ENCODE data around the gene OR52B2. TPM values are rescaled to one million over a fixed set of nuclear protein-coding genes. Genes with fewer than 3 reads are reported as not detected.
"Not testable (repeated sequence)": the region's sequence is repeated elsewhere in the genome, so short reads cannot be mapped to it uniquely, and the experiment has no call there.

OR52B2 gene
- total RNA-seq, 2 experiments from 2014 or later, result not detected

GRCh38 chr11:6143737-6144136 is 26.4 kb downstream of the OR52B2 start:
- POLR2A ChIA-PET; H3K36me3 Mint-ChIP-seq (ENCODE audit: low read depth); ATAC-seq; H3K4me1 Mint-ChIP-seq (ENCODE audit: low read depth); H3K9me3 Mint-ChIP-seq (ENCODE audit: insufficient read depth); CTCF ChIA-PET; H3K4me3 Mint-ChIP-seq; H3K27me3 Mint-ChIP-seq (ENCODE audit: low read depth); DNase-seq; H3K27ac Mint-ChIP-seq: not testable (repeated sequence)

- Mint-ChIP-seq H3K27me3 (ENCODE audit: low read depth) (peaks cover 3% of the 10 kb centered on the region), H3K4me1 (ENCODE audit: low read depth) (no peaks in the 10 kb centered on the region), H3K36me3 (ENCODE audit: low read depth) (no peaks in the 10 kb centered on the region), H3K9me3 (ENCODE audit: insufficient read depth) (no peaks in the 10 kb centered on the region), H3K27ac (no peak overlapping the region), H3K4me3 (no peak overlapping the region)
- ChIA-PET CTCF (no interaction called here), POLR2A (no interaction called here)
- ATAC-seq (no peak), DNase-seq (no peak)
Measured at GRCh38 chr11:6142936-6143335, 27.2 kb downstream of the OR52B2 start.

- H3K9me3 Mint-ChIP-seq (ENCODE audit: insufficient read depth); DNase-seq; H3K36me3 Mint-ChIP-seq (ENCODE audit: low read depth); H3K27me3 Mint-ChIP-seq (ENCODE audit: low read depth); H3K27ac Mint-ChIP-seq; POLR2A ChIA-PET; CTCF ChIA-PET; H3K4me1 Mint-ChIP-seq (ENCODE audit: low read depth); H3K4me3 Mint-ChIP-seq; ATAC-seq: not testable (repeated sequence)
Measured at GRCh38 chr11:6135936-6136335, 34.2 kb downstream of the OR52B2 start.

GRCh38 chr11:6132431-6132830 is 37.7 kb downstream of the OR52B2 start:
- Mint-ChIP-seq H3K4me3 (no peak overlapping the region), H3K27ac (no peak overlapping the region), H3K36me3 (ENCODE audit: low read depth) (no peaks in the 10 kb centered on the region), H3K27me3 (ENCODE audit: low read depth) (peaks cover 10% of the 10 kb centered on the region), H3K4me1 (ENCODE audit: low read depth) (no peaks in the 10 kb centered on the region), H3K9me3 (ENCODE audit: insufficient read depth) (no peaks in the 10 kb centered on the region)
- POLR2A ChIA-PET, result no interaction called here
- CTCF ChIA-PET, result no interaction called here
- DNase-seq (no peak), ATAC-seq (no peak)

GRCh38 chr11:6129635-6130034 is 40.5 kb downstream of the OR52B2 start:
- Mint-ChIP-seq H3K9me3 (ENCODE audit: insufficient read depth) (no peaks in the 10 kb centered on the region), H3K27ac (no peak overlapping the region), H3K36me3 (ENCODE audit: low read depth) (no peaks in the 10 kb centered on the region), H3K4me1 (ENCODE audit: low read depth) (no peaks in the 10 kb centered on the region), H3K27me3 (ENCODE audit: low read depth) (peaks cover 4% of the 10 kb centered on the region), H3K4me3 (no peak overlapping the region)
- ATAC-seq (no peak), DNase-seq (no peak)
- ChIA-PET CTCF (no interaction called here), POLR2A (no interaction called here)

GRCh38 chr11:6129011-6129410 is 41.1 kb downstream of the OR52B2 start:
- Mint-ChIP-seq H3K4me3 (no peak overlapping the region), H3K36me3 (ENCODE audit: low read depth) (no peaks in the 10 kb centered on the region), H3K9me3 (ENCODE audit: insufficient read depth) (no peaks in the 10 kb centered on the region), H3K27ac (no peak overlapping the region), H3K4me1 (ENCODE audit: low read depth) (no peaks in the 10 kb centered on the region), H3K27me3 (ENCODE audit: low read depth) (peaks cover 6% of the 10 kb centered on the region)
- POLR2A ChIA-PET, result interaction anchor here (0.6 kb wide), 1 partner anchor 38 kb away, joined by 3 read pairs; no protein-coding TSS in a partner anchor
- DNase-seq (no peak), ATAC-seq (no peak)
- CTCF ChIA-PET, result no interaction called here

- Mint-ChIP-seq H3K36me3 (ENCODE audit: low read depth) (no peaks in the 10 kb centered on the region), H3K4me3 (no peak overlapping the region), H3K9me3 (ENCODE audit: insufficient read depth) (peaks cover under 1% of the 10 kb centered on the region), H3K27ac (no peak overlapping the region), H3K27me3 (ENCODE audit: low read depth) (peaks cover 6% of the 10 kb centered on the region), H3K4me1 (ENCODE audit: low read depth) (no peaks in the 10 kb centered on the region)
- DNase-seq (no peak), ATAC-seq (no peak)
- POLR2A ChIA-PET, result no interaction called here
- CTCF ChIA-PET, result no interaction called here
Measured at GRCh38 chr11:6127881-6128280, 42.2 kb downstream of the OR52B2 start.

DNA sequence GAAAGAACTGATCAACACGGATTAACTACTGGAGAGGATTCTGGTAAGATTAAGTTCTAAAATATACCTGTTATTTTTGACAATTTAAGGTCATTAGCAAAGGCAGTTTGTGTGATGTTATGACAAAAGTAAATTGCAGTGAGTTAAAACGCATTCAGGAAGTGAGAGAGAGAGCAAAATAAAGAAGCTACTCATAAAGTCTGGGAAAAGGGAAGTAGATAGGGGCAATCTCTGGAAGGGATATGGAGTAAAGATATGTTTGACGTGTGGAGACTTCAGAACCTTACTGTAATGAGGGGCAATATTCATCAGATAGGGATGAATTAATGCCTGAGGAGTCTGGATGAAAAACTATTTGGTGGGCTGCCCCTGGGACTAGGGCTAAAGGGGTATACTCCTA is 45.9 kb downstream of the OR52B2 start:
- peaks cover 4% of the 10 kb centered on the region for H3K9me3 Mint-ChIP-seq (ENCODE audit: insufficient read depth)
- peaks cover 6% of the 10 kb centered on the region for H3K27me3 Mint-ChIP-seq (ENCODE audit: low read depth)
- ChIA-PET POLR2A (no interaction called here), CTCF (interaction anchor here (1.3 kb wide), 1 partner anchor 10 kb away, joined by 5 read pairs; no protein-coding TSS in a partner anchor)
- H3K36me3 Mint-ChIP-seq (ENCODE audit: low read depth), result no peaks in the 10 kb centered on the region
- no peak for ATAC-seq
- H3K4me1 Mint-ChIP-seq (ENCODE audit: low read depth), result no peaks in the 10 kb centered on the region
- no peak for DNase-seq
- H3K27ac Mint-ChIP-seq, result no peak overlapping the region
- H3K4me3 Mint-ChIP-seq, result no peak overlapping the region

Other genes starting within 250 kb of the OR52B2 start
- not detected for gene OR56A3, start 228.1 kb downstream of the OR52B2 start, total RNA-seq
- not detected for gene OR56A5, start 201.8 kb downstream of the OR52B2 start, total RNA-seq
- not detected for gene OR52L1, start 183.3 kb downstream of the OR52B2 start, total RNA-seq
- gene OR56A4, start 163.4 kb downstream of the OR52B2 start, total RNA-seq, result not detected
- not detected for gene OR56A1, start 139.6 kb downstream of the OR52B2 start, total RNA-seq
- not detected for gene OR56B4, start 62.6 kb downstream of the OR52B2 start, total RNA-seq
- not detected for gene OR52W1, start 28.9 kb upstream of the OR52B2 start, total RNA-seq
- not detected for gene C11orf42, start 35.2 kb upstream of the OR52B2 start, total RNA-seq
- gene FHIP1B, start 64.3 kb upstream of the OR52B2 start, total RNA-seq, result 10 to 100 TPM; 19.1 to 20.4 TPM
- under 1 TPM; 0.16 to 0.29 TPM for gene CNGA4, start 68.8 kb upstream of the OR52B2 start, total RNA-seq
- gene CCKBR, start 89.5 kb upstream of the OR52B2 start, total RNA-seq, result not detected
- gene CAVIN3, start 150.2 kb upstream of the OR52B2 start, total RNA-seq, result 1 to 10 TPM; 1.0 to 1.2 TPM
- gene SMPD1, start 220.1 kb upstream of the OR52B2 start, total RNA-seq, result 10 to 100 TPM; 35.5 to 37.1 TPM
- 10 to 100 TPM; 51.7 to 52.4 TPM for gene APBB1, start 248.8 kb upstream of the OR52B2 start, total RNA-seq